ENCODE measurements around the gene TSPOAP1.

DNA sequence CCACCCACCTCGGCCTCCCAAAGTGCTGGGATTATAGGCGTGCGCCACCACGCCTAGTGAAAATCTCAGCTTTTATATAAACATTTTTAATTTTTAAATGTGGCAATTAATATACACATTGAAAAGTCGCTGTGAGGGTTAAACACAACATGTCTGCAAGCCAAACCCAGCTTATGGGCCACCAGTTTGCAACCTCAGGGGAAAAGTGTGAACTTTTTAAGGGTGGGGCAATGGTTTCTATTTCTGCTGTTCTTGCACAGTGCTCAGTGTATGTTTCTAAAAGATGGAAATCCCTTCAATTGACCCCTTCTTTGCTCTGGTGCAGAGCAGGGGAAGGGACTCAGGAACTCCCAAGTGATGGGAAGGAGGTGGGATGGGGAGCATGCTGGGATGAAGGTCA, 41.7 kb upstream of the TSPOAP1 start:
- TF ChIP-seq, protein P1, sequence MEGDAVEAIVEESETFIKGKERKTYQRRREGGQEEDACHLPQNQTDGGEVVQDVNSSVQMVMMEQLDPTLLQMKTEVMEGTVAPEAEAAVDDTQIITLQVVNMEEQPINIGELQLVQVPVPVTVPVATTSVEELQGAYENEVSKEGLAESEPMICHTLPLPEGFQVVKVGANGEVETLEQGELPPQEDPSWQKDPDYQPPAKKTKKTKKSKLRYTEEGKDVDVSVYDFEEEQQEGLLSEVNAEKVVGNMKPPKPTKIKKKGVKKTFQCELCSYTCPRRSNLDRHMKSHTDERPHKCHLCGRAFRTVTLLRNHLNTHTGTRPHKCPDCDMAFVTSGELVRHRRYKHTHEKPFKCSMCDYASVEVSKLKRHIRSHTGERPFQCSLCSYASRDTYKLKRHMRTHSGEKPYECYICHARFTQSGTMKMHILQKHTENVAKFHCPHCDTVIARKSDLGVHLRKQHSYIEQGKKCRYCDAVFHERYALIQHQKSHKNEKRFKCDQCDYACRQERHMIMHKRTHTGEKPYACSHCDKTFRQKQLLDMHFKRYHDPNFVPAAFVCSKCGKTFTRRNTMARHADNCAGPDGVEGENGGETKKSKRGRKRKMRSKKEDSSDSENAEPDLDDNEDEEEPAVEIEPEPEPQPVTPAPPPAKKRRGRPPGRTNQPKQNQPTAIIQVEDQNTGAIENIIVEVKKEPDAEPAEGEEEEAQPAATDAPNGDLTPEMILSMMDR (IDR thresholded peaks at IDR 0.05), result no peak
- TF ChIP-seq POLR2A (IDR thresholded peaks at IDR 0.05), result no peak
- no peak for TF ChIP-seq POLR2AphosphoS5 (IDR thresholded peaks at IDR 0.05)
- TF ChIP-seq EP300 (IDR thresholded peaks at IDR 0.05), result no peak
